Dedifferentiated amniotic fluid mesenchymal stem cell (primary cell): ENCODE measurements around the gene HECTD4.
"Not testable (repeated sequence)": the region's sequence is repeated elsewhere in the genome, so short reads cannot be mapped to it uniquely, and the experiment has no call there.

Source experiments
- DNase-seq: peaks from one replicate; pipeline ENCODE4 v3.0.0-alpha.2; 2016; ENCODE audit errors: extremely low spot score

Gene HECTD4

GRCh38 chr12:112261559-112261958 is 120.7 kb downstream of the HECTD4 start:
- no peak for DNase-seq

GRCh38 chr12:112258926-112259325 is 123.3 kb downstream of the HECTD4 start:
- DNase-seq = no peak

DNA sequence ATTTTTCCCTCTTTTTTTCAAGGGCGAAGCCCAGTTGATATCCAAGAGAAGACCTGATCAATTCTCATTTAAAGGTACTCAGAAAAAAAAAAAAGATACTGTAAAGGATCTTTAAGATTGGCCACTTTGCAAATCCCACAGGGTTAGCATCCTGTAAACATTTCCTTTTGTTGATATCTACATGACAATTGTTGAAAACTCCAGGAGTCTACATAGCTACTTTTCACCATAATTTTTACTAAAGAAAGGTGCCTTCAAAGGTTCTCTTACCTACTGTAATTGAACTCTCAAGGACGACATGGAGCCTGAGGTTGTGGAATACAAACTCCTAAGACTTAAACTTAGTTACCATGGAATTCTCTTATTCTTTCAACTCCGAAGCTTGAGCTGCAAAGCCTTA is 125.5 kb downstream of the HECTD4 start:
- no peak for DNase-seq

DNA sequence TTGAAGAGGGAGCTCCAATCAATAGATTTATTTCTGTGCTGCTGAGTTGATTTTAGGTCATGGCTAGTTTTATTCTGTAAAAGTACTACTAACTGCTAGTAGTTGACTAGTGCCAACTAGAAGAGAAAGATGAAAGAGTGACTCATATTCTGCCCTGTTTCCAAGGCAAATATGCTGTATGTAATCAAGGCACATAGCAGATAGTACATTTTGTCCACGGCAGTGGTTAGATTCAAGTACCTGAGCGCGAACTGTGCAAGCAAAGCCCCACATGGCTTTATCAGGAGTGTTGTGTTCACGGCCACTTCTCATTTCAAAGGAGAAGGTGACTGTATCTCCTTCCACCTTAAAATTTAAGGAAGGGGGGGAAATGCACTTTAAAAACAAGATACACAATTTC is 130.0 kb downstream of the HECTD4 start:
- no peak for DNase-seq

GRCh38 chr12:112244902-112245301 is 137.3 kb downstream of the HECTD4 start:
- DNase-seq = not testable (repeated sequence)

DNA sequence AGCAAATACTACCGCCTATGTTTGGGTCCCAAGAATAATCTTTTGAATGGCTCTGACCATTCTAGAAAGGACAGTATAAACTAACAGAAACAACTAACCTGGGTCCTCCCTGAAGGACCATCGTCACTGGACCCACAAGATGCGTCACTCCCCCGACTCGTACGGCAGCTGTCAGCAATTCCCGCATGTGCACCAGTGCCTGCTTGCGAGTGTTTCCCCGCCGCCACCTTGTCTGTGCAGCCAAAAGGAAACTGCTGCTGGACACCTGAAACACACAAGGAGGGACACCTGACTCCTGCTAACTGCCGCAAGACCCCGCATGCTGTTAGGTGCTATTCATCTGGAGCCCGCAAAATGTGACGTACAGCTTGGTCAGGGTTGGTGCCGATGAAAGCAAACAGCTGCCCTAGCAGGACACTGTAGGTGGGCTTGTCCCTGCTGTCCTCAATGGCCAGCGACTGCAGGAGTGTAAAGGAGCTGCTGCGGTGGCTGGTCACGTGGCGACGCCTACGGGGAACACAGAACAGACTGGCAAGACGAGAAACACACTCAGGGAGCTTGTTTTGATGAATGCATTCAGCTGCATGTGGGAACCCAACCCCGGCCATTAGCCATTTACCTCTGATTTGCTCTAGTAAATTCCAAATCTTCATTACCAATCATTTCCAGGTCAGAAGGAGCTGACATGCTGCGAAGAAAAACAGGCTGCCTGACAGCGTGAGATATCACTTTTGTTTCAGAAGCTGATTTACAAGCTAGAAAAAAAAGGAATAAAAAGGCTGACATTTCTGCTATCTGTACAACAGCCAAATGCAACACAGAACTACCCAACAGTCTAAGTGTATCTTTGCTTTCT is 138.7 kb downstream of the HECTD4 start:
- no peak for DNase-seq

DNA sequence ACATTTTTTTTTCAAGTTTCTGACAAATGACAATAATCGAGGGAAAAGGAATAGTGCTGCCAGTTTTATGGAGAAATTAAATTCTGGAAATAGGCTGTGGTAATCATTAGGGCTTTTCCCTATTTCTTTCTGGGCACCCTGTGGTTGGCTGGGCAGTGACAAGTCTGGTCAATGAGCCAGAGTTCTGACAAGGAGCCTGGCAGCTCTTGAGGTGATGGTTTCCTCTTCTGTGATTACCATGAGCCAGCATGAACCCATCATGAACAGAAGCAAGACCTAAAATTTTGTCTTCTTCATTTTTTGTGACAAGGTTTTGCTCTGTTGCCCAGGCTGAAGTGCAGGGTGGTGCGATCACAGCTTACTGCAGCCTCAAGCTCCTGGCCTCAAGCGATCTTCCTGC is 141.1 kb downstream of the HECTD4 start:
- DNase-seq = no peak

GRCh38 chr12:112239881-112240280 is 142.3 kb downstream of the HECTD4 start:
- DNase-seq = no peak

- DNase-seq = no peak
Observed at GRCh38 chr12:112239020-112239419, 143.2 kb downstream of the HECTD4 start.

DNA sequence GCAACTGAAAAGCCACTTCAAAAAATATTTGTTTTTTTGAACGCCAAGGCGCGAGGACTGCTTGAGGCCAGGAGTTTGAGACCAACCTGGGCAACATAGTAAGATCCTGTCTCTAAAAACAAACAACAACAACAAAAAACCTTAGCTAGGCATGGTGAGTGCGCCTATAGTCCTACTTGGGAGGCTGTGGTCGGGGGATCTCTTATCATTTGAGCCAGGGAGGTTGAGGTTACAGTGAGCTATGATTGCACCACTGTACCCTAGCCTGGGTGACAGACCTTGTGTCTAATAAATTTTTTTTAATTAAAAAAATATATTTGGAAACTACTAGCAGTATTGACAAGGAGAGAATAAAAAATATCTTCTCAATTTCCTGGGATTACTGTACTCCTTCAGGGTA is 143.8 kb downstream of the HECTD4 start:
- DNase-seq = no peak

- DNase-seq = no peak
Observed at GRCh38 chr12:112236786-112237185, 145.4 kb downstream of the HECTD4 start.

DNA sequence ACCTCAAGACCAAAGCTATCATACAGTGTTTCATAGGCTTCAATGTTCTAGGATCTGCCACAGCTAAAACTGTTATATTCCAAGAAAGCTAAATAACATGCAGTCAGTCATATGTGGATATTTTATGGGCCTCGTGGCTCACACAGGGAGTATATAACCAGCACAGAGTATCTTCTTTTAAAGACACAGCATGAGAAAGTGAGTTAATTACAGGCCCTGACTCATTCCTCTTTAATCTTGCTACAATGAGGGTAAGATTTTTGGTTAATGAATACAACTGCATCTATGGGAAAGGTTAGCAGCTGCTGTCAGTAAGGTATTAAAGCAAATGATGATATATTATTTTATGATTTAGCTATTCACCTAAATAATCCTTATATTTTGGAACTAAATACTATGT is 145.8 kb downstream of the HECTD4 start:
- DNase-seq = no peak

GRCh38 chr12:112234303-112234702 is 147.9 kb downstream of the HECTD4 start:
- DNase-seq = no peak

- DNase-seq = no peak
Observed at GRCh38 chr12:112233242-112233641, 149.0 kb downstream of the HECTD4 start.

- DNase-seq = no peak
Observed at GRCh38 chr12:112230136-112230535, 152.1 kb downstream of the HECTD4 start.

DNA sequence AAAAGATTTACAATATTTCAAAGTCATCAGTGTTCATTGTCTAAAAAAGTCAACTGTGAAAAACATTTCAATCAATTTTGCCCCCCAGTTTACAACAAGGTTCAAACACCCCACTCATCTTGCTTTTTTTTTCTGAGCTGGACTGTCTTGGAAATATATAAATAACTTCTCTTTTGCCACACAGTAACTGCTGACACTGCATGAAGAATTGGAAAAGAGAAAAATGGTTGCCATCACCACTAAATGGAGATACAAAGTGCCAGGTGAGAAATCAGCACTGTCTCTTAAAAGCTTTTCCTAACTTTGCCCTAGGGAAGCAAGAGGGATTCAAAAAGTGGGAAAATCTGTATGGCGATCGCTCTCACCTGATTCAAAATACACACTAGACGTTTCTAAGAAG is 155.5 kb downstream of the HECTD4 start:
- no peak for DNase-seq

- not testable (repeated sequence) for DNase-seq
Observed at GRCh38 chr12:112220628-112221027, 161.6 kb downstream of the HECTD4 start.

- DNase-seq = no peak
Observed at GRCh38 chr12:112219195-112219594, 163.0 kb downstream of the HECTD4 start.

- no peak for DNase-seq
Observed at GRCh38 chr12:112218150-112218549, 164.1 kb downstream of the HECTD4 start.

- DNase-seq = no peak
Observed at GRCh38 chr12:112217647-112218046, 164.6 kb downstream of the HECTD4 start.

GRCh38 chr12:112216223-112216622 is 166.0 kb downstream of the HECTD4 start:
- no peak for DNase-seq

DNA sequence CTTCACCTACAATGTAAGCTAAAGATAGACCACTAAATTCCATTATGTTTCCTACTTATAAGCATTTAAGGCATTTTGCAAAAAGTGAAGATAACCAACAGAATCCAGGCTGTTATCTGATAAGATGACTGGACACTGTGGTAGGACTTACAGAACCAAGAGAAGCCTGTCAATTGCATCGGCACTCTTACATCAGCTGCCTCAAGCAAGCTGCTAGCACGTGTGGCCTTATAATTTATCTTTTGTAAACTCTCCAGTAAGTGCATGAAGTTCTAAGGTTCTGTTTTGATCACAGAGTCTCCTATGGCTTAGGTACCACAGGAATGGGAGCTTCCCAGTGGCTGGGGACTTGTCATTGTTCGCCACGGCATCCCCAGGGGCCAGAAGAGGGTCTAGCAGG is 168.2 kb downstream of the HECTD4 start:
- DNase-seq = no peak

DNA sequence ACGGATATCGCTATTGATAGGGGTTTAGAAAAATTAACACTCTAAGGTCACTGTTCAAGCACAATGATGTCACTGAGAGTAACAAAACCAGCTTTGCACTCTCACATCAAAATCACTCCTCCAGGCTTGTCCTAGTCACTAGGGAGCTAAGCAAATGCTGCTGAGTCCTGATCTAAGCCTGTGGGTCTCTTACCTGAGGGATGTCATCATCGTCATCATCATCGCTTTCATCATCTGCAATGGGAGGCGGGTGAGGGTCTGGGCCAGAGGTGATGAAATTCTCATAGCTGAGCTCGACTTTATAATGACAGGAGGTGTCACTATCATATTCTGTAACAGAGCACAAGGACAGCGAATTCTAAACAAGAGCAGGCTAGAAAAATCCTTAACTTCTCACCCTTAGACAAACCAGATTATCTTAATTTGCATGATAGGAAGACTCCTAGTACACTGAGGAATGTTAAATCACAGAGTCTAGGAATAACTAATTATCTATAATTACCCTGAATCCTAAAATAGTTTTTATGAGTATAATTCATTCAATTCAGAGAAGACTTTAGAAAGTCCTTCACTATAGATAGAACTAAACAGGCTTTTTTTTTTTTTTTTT is 173.8 kb downstream of the HECTD4 start:
- DNase-seq = no peak
